HG02610 (cell line): Measurements from ENCODE around the gene ZNF367.

ENCODE experiments used
- ATAC-seq: cut with Tn5 transposase; IDR thresholded peaks from one replicate; pipeline ENCODE4 v1.9.1; 2021; ENCODE audit warnings: mild to moderate bottlenecking, moderate library complexity; ENCODE audit not compliant: unreplicated experiment

The ZNF367 gene

DNA sequence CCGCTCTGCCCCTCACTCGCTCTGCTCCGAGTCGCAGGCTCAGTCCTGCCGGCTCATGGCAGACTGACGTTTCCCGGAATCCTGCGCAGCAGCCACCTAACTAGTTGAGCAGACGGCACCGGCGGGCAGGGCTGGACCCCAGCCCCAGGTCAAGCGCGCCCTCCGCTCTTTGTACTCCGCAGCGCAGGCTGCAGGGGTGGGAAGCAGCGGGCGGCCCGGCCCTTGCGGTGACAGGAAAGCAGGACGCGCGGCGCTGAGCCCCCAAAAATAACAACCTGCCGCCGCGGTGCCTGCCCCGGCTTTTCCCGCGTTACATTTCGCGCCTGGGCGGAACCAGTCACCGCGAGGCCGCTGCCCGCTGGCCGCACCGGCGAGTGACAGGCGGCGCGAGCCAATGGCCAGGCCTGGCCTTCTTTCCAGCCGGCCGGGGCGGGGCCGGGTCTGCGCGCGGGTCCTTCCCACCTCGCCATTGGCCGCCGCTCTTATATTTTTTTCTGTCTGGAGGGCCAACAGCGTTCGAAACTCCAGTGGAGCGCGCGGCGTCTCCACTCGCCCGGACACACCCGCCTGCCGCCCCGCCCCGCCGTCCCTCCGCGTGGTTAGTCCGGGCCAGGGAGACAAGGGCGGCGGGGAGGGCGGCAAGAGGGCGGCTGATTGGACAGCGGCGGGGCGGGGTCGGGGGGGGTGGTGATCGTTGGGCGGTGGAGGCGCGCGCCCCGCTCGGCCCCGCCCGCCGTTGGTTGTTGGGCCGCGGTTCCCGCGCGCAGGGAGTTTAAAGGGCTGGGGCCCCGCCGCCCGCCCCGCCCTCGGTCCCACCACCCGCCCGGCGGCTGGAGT lies at the start of gene ZNF367:
Gene ZNF367 (minus strand): TSS at position 288 of the 837 bp plus-strand sequence. CDS start 338 bp downstream, outside the sequence.
- peak; percentile 69 for ATAC-seq

DNA sequence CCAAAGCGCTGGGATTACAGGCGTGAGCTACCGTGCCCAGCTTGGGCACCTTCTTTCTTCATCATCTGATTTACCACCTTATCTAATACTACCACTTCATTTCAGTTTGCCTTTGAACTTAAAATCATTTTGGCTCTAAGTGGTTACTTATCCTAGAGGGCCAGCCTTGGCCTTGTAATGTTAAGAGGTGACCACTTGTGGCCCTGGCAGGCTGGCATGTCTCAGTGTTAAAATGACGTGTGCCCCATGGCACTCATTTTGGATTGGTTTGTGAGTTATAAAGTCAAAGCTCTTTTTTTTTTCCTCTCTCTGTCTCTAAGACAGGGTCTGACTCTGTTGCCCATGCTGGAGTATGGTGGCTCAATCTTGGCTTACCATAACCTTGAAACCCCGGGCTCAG lies 49.6 kb upstream of the ZNF367 start:
- no peak for ATAC-seq

DNA sequence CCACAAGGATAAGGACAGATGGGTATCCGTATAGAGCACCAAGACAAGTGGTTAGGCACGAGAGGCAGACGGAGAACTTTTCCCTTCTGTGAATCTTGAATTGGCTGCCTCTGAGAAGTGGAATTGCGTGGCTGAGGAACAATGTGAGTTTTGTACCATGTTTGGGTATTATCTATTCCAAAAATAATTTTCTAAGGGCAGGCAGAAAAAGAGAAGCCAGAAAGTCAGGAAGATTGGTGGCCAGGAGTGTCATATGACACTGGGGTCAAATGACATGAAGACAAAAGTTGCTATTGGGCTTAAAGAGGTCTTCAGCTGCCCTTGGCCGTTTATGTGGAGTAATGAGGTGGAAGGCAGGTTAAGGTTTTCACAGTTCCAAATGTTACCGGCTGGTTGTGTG lies 46.3 kb upstream of the ZNF367 start:
- no peak for ATAC-seq

DNA sequence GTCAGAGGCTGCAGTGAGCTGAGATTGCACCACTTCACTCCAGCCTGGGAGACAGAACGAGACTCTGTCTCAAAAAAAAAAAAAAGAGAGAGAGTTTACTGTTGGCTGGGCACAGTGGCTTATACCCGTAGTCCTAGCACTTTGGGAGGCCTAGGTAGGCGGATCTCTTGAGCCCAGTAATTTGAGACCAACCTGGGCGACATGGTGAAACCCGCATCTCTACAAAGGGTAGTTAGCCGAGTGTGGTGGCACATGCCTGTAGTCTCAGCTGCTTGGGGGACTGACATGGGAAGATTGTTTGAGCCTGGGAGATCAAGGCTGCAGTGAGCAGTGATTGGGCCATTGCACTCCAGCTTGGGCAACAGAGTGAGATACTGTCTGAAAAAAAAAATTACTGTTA lies 44.4 kb upstream of the ZNF367 start:
- ATAC-seq = no peak

DNA sequence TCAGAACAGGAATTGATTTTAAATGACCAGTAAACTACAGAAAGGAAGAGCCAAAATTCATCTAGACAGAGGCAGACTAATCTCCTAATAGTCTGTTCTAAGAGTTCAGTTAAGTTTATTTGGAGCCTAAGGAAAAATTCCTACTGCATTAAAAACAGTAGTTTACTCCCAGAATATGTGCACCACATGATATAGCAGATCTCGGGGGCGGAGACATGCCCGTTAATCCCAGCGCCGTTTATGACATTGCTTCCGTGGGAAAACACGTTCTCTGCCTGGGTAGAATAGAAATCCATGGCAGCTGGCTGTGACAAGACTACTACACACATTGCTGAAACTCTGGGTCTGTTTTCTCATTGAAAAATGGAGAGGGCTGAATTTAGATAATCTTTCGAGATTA lies 43.2 kb upstream of the ZNF367 start:
- no peak for ATAC-seq

DNA sequence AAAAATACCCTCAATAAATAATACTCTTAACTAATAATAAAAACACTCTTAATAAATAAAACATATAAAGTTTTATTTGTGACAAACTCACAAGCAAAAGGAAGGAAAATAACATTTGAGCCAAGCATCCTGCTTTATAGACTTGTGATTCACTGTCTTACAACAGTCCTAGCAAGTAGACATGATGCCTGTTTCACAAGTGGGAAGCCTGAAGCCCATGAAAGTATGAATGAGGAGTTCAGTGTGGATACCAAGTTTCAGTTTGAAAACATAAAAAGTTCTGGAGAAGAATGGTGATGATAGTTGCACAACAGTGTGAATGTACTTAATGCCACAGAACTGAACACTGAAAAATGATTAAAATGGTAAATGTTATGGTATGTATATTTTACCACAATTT lies 42.7 kb upstream of the ZNF367 start:
- no peak for ATAC-seq

DNA sequence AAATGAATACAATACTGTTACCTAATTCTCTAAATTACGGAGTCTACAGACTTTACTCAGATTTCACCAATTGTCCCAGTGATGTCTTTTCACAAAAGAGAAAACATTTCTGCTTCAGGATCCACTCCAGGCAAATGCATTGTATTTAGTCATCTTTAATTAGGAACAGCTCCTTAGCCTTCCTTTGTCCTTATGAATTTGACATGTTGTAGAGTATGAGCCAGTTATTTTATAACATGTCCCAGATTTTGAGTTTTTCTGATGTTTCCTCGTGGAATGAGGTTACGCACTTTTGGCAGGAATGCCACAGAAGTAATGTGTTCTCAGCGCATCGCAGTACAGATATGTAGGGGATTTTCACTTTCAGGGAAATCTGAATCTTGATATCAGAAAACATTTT lies 42.3 kb upstream of the ZNF367 start:
- no peak for ATAC-seq

DNA sequence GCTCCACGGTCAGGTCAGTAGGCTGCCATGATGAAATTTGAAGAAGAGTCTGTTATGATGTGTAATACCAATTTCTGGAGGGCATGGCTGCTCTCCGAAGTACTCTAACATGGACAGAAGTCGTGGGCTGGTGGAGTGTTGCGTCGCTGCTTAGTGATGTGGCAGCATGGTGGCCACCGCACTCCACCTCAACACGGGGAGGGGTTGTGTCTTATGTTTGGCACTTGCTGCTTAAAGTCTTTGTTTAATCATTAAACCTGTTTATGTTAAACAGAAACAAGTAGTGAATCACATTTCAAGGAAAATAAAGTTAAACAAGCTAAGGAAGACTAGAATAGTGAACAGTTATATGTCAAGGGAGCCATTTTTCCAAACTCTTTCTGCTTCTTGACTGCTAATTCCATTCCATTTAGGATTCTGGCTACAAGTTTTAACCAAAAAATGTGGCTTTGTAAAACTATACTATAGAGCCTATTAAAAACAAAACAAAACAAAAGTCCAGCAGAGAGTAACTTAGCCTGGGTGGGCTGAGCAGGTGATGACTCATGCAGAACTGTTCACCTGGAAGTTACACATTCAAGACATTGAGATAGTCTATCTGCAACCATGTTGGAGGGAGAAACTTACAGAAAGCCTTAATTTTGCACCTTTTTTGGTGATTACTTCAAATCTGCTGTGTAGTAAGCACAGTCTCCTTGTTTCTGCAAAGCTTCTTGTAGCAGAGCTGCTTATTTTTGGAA lies 41.3 kb upstream of the ZNF367 start:
- ATAC-seq = no peak

DNA sequence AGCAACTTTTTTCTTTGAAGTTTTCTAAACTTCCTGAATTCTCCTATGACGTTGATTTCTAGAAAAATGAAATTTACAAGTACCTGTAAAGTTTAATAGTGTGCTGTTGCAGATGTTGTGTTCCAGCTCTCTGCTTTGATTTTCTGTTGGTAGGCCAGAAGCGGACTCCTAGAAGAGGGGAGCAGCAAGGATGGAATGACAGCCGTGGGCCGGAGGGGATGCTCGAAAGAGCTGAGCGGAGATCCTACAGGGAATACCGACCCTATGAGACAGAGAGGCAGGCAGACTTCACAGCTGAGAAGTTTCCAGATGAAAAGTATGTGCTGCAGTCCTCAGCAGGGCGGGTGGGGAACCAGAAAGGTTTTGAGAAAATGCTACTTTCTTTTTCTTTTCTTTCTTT lies 40.1 kb upstream of the ZNF367 start:
- ATAC-seq = no peak

DNA sequence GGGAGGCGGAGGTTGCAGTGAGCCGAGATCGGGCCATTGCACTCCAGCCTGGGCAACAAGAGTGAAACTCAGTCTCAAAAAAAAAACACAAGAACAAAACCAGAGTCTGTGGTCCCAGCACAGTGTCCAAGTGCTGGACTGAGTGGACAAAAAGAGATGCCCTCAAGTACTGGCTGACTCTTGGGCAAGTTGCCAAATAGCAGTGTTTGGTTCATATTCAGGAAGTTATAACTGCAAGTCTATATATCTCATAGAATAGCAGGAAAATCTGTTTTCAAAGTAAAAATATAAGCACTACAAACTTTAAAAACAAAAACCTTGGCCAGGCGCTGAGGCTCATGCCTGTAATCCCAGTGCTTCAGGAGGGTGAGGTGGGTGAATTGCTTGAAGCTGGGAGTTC lies 39.1 kb upstream of the ZNF367 start:
- ATAC-seq = no peak

DNA sequence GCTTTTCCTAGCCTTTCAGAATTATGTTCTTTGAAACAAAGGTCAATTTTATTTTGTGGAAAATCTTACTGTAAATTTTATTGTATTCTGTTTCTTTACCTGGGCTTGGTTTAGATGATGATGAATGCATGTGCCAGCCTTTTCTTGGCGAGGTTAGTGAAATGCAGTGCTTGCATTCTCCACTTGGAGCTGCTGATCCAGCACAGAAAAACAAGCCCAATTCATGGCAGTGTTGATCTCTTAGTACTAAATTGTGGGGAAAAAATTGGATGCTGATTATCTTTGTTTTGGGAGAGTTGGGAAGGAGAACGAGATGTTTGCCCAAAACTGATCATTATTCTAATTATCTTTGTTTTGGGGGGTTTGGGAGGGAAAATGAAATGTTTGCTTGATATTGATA lies 35.5 kb upstream of the ZNF367 start:
- no peak for ATAC-seq

DNA sequence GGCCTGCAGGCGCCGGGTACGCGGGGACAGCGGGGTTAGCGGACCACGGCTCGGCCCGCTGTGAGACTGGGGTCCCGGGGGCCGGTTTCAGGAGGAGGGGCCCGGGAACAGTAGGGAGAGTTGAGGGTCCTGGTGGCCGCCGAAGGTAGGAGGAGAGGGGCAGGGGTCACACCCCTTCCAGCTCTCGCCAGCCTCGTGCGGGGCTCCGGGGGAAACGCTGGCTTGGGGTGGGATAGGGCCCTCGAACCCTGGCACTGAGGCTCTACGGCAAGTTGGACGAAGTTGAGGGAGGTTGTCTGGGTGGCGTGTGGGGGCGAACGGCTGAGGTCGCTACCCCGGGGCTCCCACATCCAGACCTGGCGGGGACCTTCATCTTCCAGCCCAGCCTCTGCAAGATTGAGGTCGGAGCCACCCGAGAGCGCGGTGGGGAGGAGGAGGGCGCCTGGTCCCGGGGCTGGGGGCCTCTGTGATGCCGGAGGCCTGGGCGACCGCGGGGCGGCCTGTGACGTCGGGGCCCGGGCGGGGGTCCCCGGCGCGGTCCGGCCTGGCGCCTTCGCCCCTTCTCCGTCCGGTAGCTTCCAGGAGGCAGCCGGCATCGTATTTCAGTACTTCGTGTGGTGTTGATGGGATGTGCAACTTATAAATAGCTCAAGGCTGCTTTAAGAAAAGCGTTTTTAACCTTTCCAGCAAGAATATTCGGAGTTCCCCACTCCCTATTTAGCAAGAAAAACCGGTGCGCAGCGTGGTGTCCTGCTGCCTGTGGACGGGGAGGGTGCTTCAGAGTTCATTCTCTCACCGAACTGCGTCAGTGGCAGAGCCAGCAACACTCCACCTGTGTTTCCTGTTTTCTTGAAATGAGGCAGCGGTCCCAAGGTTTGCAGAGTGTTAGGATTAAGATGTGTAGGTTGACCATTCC lies 32.7 kb upstream of the ZNF367 start:
- ATAC-seq = no peak

DNA sequence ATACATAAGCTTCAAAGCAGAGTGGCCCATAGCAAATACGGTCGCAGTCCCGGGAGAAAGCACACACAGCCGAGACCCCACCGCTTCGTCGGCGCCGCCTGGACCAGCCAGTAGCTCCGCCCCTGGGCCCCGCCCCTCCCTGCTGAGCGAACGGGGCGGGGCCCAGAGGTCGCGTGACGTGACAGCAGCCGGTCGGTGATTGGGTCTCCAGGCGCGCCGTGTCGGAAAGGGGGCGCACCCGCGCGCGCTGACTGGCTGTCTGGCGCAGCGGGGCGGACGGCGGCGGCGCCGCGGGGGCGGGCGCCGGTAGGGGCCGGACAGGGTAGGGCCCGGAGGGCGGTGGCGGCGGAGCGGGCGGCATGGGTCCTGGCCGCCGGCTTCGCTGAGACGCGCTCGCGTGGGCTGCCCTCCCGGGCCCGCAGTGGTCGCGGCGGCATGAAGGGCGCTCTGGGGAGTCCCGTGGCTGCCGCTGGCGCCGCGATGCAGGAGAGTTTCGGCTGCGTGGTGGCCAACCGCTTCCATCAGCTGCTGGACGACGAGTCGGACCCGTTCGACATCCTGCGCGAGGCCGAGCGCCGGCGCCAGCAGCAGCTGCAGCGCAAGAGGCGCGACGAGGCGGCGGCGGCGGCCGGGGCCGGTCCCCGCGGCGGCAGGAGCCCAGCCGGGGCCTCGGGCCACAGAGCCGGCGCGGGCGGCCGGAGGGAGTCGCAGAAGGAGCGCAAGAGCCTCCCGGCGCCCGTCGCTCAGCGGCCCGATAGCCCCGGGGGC lies 31.9 kb upstream of the ZNF367 start, which contains the start of gene HABP4:
Gene HABP4 (plus strand): TSS at position 325 of the 768 bp plus-strand sequence. CDS start 111 bp downstream, at position 436.
- peak; percentile 96 for ATAC-seq

DNA sequence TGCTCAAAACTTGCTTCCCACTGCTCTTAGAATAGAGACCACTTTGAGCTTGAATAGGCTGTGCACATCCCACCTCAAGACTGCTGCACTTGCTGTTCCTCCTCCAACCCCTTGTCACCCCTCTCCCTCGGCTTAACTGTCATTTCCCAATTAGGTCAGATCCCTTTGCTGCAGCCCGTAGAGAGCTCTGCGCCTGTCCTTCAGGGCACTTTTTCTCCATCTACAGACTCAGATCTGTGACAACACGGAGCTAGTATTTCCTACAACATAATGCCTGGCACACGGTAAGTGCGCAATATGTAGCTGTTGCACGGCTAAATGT lies 31.3 kb upstream of the ZNF367 start:
- ATAC-seq = peak; percentile 2

DNA sequence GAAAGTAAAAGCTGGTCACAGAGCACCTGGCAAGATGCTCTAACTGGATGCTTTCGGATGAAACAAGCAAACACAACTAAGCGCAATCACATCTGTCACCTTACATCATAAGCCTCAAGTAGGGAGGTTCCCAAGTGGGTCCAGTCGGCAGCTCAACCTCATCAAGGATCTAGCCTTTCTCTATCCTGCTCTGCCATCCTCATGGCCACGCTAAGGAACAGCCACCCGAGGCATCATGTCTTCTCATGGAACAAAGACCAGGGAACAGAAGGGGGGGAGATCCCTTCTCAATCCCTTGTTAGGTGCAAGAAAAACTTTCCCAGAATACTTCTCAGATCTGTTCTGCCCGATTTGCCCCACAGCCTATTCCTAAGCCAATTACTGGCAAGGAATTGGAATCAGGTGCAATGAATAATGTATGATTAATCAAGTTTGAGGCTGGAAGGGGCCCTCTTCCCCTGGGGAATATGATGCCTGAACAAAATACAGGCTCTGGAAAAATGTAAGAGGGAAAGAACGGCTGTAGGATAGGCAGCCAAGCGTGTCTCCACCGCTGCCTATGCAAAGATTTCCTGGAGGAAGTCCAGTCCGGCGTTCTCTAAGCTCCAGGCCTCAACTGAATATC lies 30.5 kb upstream of the ZNF367 start:
- ATAC-seq = no peak

DNA sequence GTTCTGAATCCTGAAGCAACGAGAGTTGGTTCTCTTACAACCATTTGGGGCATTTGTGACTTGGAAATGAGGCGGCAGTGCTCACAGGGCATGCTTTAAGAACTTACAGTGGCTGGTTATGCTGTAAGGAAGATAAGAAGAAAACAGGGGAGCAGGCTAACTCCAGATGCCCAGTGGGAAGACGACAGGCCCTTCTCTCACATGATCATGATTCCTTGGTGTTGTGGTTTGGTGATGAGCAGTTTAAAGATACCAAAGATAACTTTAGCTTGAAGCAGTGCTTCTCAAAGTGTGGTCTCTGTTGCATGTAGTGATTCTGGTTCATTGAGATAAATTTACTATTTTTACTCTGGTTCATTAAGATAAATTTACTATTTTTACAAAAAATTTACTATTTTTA lies 29.2 kb upstream of the ZNF367 start:
- no peak for ATAC-seq

DNA sequence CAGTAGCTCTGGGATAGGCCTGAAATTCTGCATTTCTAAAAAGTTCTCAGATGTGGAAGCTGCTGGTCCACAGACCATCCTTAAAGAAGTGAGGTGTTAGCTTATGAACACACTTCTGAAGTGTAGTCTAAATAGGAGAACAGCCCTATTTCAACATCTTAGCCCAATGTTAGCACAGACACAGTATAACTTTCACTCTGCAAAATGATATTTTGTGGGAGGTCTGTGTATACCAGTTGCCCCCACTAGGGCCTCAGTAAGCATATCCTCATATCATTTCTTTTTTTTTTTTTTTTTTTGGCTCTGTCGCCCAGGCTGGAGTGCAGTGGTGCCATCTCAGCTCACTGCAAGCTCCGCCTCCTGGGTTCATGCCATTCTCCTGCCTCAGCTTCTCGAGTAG lies 24.3 kb upstream of the ZNF367 start:
- ATAC-seq = no peak

DNA sequence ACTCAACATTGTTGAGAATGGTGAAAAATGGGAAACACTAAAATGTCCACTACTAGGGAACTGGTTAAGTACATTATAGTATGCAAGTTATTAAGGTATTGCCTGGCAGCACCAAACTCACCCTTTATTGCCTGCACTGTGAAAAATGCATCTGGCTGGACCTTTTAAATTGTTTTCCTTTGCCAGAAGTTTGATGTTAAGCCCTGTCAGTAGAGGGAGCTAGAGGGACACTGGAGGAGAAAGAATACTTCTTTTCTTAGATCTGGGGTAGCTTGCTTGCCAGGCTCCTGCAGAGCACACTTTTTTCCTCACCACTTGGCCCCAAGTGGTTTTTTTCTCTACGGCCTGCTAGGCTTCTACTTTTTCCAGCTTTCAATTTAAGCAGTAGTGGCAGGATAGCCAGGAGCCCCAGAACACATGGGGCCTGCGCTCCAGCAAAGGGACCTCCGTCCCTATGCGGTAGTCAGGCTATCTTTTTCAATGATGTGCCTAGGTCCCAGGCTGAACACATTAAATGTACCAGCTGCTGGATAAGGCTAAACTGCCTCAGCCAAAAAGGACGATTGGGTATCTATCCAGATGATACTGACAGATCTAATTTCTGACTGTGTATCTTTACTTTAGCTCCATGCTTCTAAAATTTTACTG lies 23.8 kb upstream of the ZNF367 start:
- ATAC-seq = no peak

DNA sequence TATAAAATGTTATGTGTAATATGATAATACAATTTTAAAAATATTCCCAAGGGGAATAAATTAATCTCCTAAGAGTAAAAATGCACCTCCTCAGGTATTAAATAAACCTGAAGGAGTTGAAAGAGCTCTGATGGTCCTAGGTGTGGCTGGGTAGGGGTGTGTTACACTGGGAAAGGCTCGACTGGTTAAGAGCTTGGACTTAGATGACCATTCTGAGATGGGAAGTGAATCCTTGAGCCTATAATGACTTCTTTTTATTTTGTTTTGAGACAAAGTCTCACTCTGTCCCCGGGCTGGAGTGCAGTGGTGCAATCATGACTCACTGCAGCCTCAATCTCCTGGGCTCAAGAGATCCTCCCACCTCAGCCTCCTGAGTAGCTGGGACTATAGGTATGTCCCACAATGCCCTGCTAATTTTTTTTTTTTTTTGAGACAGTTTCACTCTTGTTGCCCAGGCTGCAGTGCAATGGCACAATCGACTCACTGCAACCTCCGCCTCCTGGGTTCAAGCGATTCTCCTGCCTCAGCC lies 22.6 kb upstream of the ZNF367 start:
- no peak for ATAC-seq
